GM13976 (cell line): ENCODE measurements around the gene DEDD2.
"Not testable (repeated sequence)": the region's sequence is repeated elsewhere in the genome, so short reads cannot be mapped to it uniquely, and the experiment has no call there.

Experiments used
- DNase-seq: peaks from one replicate; pipeline ENCODE4 v3.0.0; 2012; ENCODE audit warnings: low spot score
- CTCF ChIP-seq: IDR thresholded peaks from 2 replicates; pipeline ENCODE4 v1.5.1; 2012; ENCODE audit warnings: borderline replicate concordance, mild to moderate bottlenecking; ENCODE audit not compliant: insufficient read depth; ENCODE audit errors: extremely low read depth, missing control alignments, control extremely low read depth
- in situ Hi-C: fragments of 300-500 bp; cut with MboI; formaldehyde crosslinking; loops from one replicate; pipeline ENCODE4 v1.12.0; 2022; ENCODE audit warnings: low sequenced_read_pairs, mixed read lengths, inconsistent platforms; ENCODE audit not compliant: unreplicated experiment

DEDD2 gene

GRCh38 chr19:42217520-42218437 lies at the start of gene DEDD2:
TSS of gene DEDD2 (minus strand) at chr19:42217677. CDS start at chr19:42217007, 670 bp downstream.
- TF ChIP-seq CTCF: no peak
- in situ Hi-C loops: no loop called here
- DNase-seq: peak; percentile 98

GRCh38 chr19:42266928-42267603 lies 49.6 kb upstream of the DEDD2 start:
- DNase-seq, in situ Hi-C loops: not testable (repeated sequence)

- in situ Hi-C loops, DNase-seq: not testable (repeated sequence)
Observed at GRCh38 chr19:42266105-42266504, 48.6 kb upstream of the DEDD2 start.

- TF ChIP-seq CTCF: no peak
- DNase-seq: no peak
- in situ Hi-C loops: no loop called here
Observed at GRCh38 chr19:42261763-42262162, 44.3 kb upstream of the DEDD2 start.

GRCh38 chr19:42257842-42258241 lies 40.4 kb upstream of the DEDD2 start:
- in situ Hi-C loops, DNase-seq: not testable (repeated sequence)

- TF ChIP-seq CTCF: no peak
- in situ Hi-C loops: no loop called here
- DNase-seq: no peak
Observed at GRCh38 chr19:42255766-42256745, 38.6 kb upstream of the DEDD2 start.

GRCh38 chr19:42254850-42255765 lies 37.6 kb upstream of the DEDD2 start, which contains the start of gene ERF:
TSS of gene ERF (minus strand) at chr19:42255128. CDS start at chr19:42254999, 129 bp downstream.
- in situ Hi-C loops: no loop called here
- DNase-seq: peak; percentile 98
- no peak for TF ChIP-seq CTCF
